K562 (cell line): ENCODE results near the gene NUP88. TPM values are rescaled to one million over a fixed set of nuclear protein-coding genes. Genes with fewer than 3 reads are reported as not detected.

Experiments
- ATAC-seq: fragments of 200-7000 bp; cut with Tn5 transposase; 3 replicates; pipeline ENCODE4 v1.9.1; 2020; ENCODE audit warnings: moderate library complexity
- BruUV-seq: library from RNA; stranded (reverse); fragments of 400-500 nt; replicated peaks from 2 replicates; lab custom pipeline; 2021; lab: Mats Ljungman, UMichigan
- CTCF ChIA-PET: fragments of 300-600 bp; formaldehyde crosslinking; extraction: SDS; loops from one replicate; lab custom pipeline; 2021; ENCODE audit warnings: low intra/inter-chr PET ratio; lab: Yijun Ruan, JAX
- POLR2A ChIA-PET: fragments of 300-600, 350-650 bp; sonication (Branson Sonifier 250); formaldehyde crosslinking; extraction: SDS; loops from one replicate; lab custom pipeline; 2021; ENCODE audit warnings: antibody characterized with exemption, inconsistent platforms; lab: Yijun Ruan, JAX
- DNase-seq, 4 experiments: peaks; one replicate each; pipeline versions ENCODE4 v3.0.0 to v3.0.0-alpha.2; 2011 to 2018; ENCODE audit warnings: low spot score in 3 of 4, mixed read lengths in 3 of 4; ENCODE audit errors: extremely low read depth in 1 of 4
- FAIRE-seq: peaks from 2 replicates; lab custom pipeline; 2011; peaks lifted over from hg19 to GRCh38; lab: Jason Lieb, UNC
- H2AFZ ChIP-seq: 2 replicates; pipeline ENCODE4 v1.6.0; 2011; ENCODE audit warnings: low read depth, low read length, control low read depth, inconsistent platforms
- H3K27ac ChIP-seq: fragments of 200-600 bp; 3 replicates; pipeline ENCODE4 v1.8.0; 2011; ENCODE audit warnings: low read depth, mild to moderate bottlenecking, control low read depth, inconsistent platforms, low read length, moderate library complexity, mixed read lengths; ENCODE audit errors: extremely low read depth
- H3K27me3 ChIP-seq, 2 experiments: fragments of 300-600 bp in 1 of 2; 2 replicates in 1 of 2; 3 replicates in 1 of 2; pipeline versions ENCODE4 v1.6.0 to v1.8.0; 2011; ENCODE audit warnings: inconsistent platforms in 2 of 2, low read length in 2 of 2, mild to moderate bottlenecking in 1 of 2, mixed read lengths in 1 of 2, moderate library complexity in 1 of 2; ENCODE audit not compliant: control insufficient read depth in 2 of 2, insufficient read depth in 2 of 2
- H3K36me3 ChIP-seq: fragments of 300-600 bp; 3 replicates; pipeline ENCODE4 v1.8.0; 2011; ENCODE audit warnings: mild to moderate bottlenecking, low read length, inconsistent platforms; ENCODE audit not compliant: control insufficient read depth, insufficient read depth
- H3K4me1 ChIP-seq, 2 experiments: fragments of 200-600 bp in 1 of 2; replicated peaks in 1 of 2; 2 replicates in 1 of 2; 3 replicates in 1 of 2; pipeline versions ENCODE4 v1.5.1 to v1.8.0; 2011; ENCODE audit warnings: inconsistent platforms in 2 of 2, low read length in 2 of 2, mild to moderate bottlenecking in 1 of 2, mixed read lengths in 1 of 2, moderate library complexity in 1 of 2; ENCODE audit not compliant: control insufficient read depth in 2 of 2, insufficient read depth in 2 of 2
- H3K4me2 ChIP-seq: 2 replicates; pipeline ENCODE4 v1.6.1; 2011; ENCODE audit warnings: low read length, control low read depth, inconsistent platforms, mixed read lengths; ENCODE audit not compliant: insufficient read depth
- H3K4me3 ChIP-seq: fragments of 200-600 bp; sonication (generic), shearing (Covaris generic); 2 replicates; pipeline ENCODE4 v1.5.1; 2016; ENCODE audit warnings: control low read depth, inconsistent platforms
- H3K79me2 ChIP-seq: fragments of 200-600 bp; 3 replicates; pipeline ENCODE4 v1.8.0; 2011; ENCODE audit warnings: low read length, inconsistent platforms; ENCODE audit not compliant: control insufficient read depth, insufficient read depth
- H3K9ac ChIP-seq, 2 experiments: 2 replicates each; pipeline versions ENCODE4 v1.6.0 to v1.6.1; 2011; ENCODE audit warnings: low read depth in 2 of 2, low read length in 2 of 2, control low read depth in 1 of 2, inconsistent platforms in 1 of 2, mild to moderate bottlenecking in 1 of 2, mixed read lengths in 1 of 2; ENCODE audit not compliant: insufficient read depth in 1 of 2
- H3K9me1 ChIP-seq: one replicate; pipeline ENCODE4 v1.6.0; 2011; ENCODE audit warnings: inconsistent platforms, mild to moderate bottlenecking, low read length, moderate library complexity; ENCODE audit not compliant: control insufficient read depth, insufficient read depth
- H3K9me3 ChIP-seq: replicated peaks from 2 replicates; pipeline ENCODE4 v1.5.1; 2011; ENCODE audit warnings: low read depth, low read length, inconsistent platforms; ENCODE audit not compliant: control insufficient read depth, insufficient read depth
- H4K20me1 ChIP-seq: replicated peaks from 2 replicates; pipeline ENCODE4 v1.6.1; 2011; ENCODE audit warnings: low read length, inconsistent platforms, mixed read lengths; ENCODE audit not compliant: control insufficient read depth, insufficient read depth
- CBX8 ChIP-seq: fragments of 200-600 bp; sonication (generic); IDR thresholded peaks from 2 replicates; pipeline ENCODE4 v1.6.1; 2012; ENCODE audit warnings: borderline replicate concordance, mixed run types, low read depth, mild to moderate bottlenecking, moderate library complexity, mixed read lengths, low read length, control low read depth, inconsistent platforms; ENCODE audit not compliant: poor library complexity, severe bottlenecking; ENCODE audit errors: extremely low read depth
- FIP1L1 ChIP-seq: fragments of 200-400 bp; formaldehyde crosslinking; IDR thresholded peaks from 2 replicates; pipeline ENCODE4 v1.6.1; 2018; ENCODE audit warnings: mild to moderate bottlenecking, low read depth, low read length; ENCODE audit not compliant: poor library complexity, severe bottlenecking
- HDAC8 ChIP-seq: fragments of 450-650 bp; IDR thresholded peaks from 2 replicates; pipeline ENCODE4 v1.6.1; 2016; ENCODE audit warnings: mild to moderate bottlenecking, missing genetic modification characterization, moderate library complexity, missing compliant biosample characterization
- KDM4B ChIP-seq, 2 experiments: fragments of 450-650 bp in 1 of 2; sonication (generic) in 1 of 2; IDR thresholded peaks; 2 replicates each; pipeline ENCODE4 v1.6.1; 2016 to 2017; ENCODE audit warnings: borderline replicate concordance in 2 of 2, antibody characterized with exemption in 1 of 2, low read depth in 1 of 2, mild to moderate bottlenecking in 1 of 2
- KLF13 ChIP-seq: fragments of 450-650 bp; IDR thresholded peaks from 2 replicates; pipeline ENCODE4 v1.6.1; 2016; ENCODE audit warnings: missing genetic modification characterization, low read depth, mild to moderate bottlenecking, missing compliant biosample characterization, moderate library complexity, borderline replicate concordance
- MTF1 ChIP-seq: fragments of 250-450 bp; sonication (Bioruptor Pico); IDR thresholded peaks from 2 replicates; pipeline ENCODE4 v1.9.0; 2021; ENCODE audit warnings: moderate library complexity, mild to moderate bottlenecking, inconsistent platforms, borderline replicate concordance
- SOX6 ChIP-seq: fragments of 450-650 bp; IDR thresholded peaks from 2 replicates; pipeline ENCODE4 v1.6.1; 2014; ENCODE audit warnings: mild to moderate bottlenecking
- WGBS: fragments of 100-300 bp; shearing (Covaris generic); methylation state at CpG from one replicate; pipeline ENCODE4 v1.1.6; 2016; ENCODE audit warnings: low coverage, mixed read lengths; ENCODE audit not compliant: insufficient coverage; ENCODE audit errors: missing lambda C conversion rate; 5-methylcytosine and 5-hydroxymethylcytosine counted together
- in situ Hi-C: fragments of 300-500 bp; cut with MboI; formaldehyde crosslinking; loops from 4 replicates; pipeline ENCODE4 v1.15.0; 2018; ENCODE audit warnings: inconsistent platforms, mixed read lengths
- intact Hi-C: fragments of 100-400 bp; cut with micrococcal nuclease; formaldehyde crosslinking; loops from 2 replicates; pipeline ENCODE4 v1.14.2; 2022
- polyA plus RNA-seq, 8 experiments: library from polyadenylated mRNA; depleted of rRNA in 4 of 8; stranded (reverse) in 5 of 8; unstranded in 3 of 8; fragments of >200 nt; fragmentation: Nextera tagmentation in 2 of 8; fragmentation: Illumina TruSeq in 1 of 8; extraction: Ambion mirVana in 2 of 8; extraction: Trizol in 1 of 8; gene quantifications; 2 replicates each; pipeline versions ENCODE4 v1.2.1 to v1.2.3, GENCODE V29; 2011 to 2014; ENCODE audit warnings: inconsistent platforms in 1 of 8, missing spikeins in 1 of 8
- total RNA-seq, 7 experiments: library from RNA; depleted of rRNA in 6 of 7; stranded (reverse); fragments of >200 nt in 6 of 7; fragmentation: Illumina TruSeq in 2 of 7; extraction: Trizol in 2 of 7; gene quantifications; 2 replicates each; pipeline versions ENCODE4 v1.2.1 to v1.2.3, GENCODE V29; 2011 to 2021; ENCODE audit warnings: low replicate concordance in 1 of 7
- TF ChIP-seq, protein P1 (sequence below): fragments of 200-600 bp; sonication (generic); IDR thresholded peaks from one replicate; pipeline ENCODE4 v1.6.1; 2012; ENCODE audit warnings: mild to moderate bottlenecking, low read depth, low read length, inconsistent platforms

NUP88 gene
- total and polyA plus RNA-seq, 9 of the 15 experiments (the other 6 are each of a cell fraction or from before 2014, with no cell fraction given): 59.9 to 160 (median 119) TPM

DNA sequence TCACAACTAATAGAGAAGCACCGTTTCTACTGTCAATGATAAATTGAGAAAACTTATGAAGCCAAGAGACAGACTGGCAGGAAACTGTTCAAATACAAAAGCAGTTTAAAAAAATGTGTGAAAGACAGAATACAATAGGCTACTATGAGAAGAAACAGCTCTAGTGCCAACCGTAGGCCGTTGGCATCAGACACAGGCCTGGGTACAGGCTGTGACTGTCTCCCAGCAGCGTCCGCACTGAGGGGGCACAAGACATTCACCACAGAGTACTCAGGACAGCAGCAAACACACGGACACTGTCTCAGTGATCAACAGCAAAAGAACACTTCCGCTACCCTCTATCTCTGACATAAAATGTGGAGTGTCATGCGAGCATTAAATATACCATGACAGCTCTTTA is 27.3 kb upstream of the NUP88 start:
- Histone ChIP-seq H3K36me3 (peaks cover 78% of the 10 kb centered on the region; the same call in 2 of the 3 replicates), H3K27me3 (no peaks in the 10 kb centered on the region), H3K4me2 (no peak overlapping the region)
- in situ Hi-C loops: no loop called here
- POLR2A ChIA-PET: no interaction called here
- no peak for TF ChIP-seq SOX6
- TF ChIP-seq MTF1 (CRISPR knock-in tag): no peak
- TF ChIP-seq, protein P1, sequence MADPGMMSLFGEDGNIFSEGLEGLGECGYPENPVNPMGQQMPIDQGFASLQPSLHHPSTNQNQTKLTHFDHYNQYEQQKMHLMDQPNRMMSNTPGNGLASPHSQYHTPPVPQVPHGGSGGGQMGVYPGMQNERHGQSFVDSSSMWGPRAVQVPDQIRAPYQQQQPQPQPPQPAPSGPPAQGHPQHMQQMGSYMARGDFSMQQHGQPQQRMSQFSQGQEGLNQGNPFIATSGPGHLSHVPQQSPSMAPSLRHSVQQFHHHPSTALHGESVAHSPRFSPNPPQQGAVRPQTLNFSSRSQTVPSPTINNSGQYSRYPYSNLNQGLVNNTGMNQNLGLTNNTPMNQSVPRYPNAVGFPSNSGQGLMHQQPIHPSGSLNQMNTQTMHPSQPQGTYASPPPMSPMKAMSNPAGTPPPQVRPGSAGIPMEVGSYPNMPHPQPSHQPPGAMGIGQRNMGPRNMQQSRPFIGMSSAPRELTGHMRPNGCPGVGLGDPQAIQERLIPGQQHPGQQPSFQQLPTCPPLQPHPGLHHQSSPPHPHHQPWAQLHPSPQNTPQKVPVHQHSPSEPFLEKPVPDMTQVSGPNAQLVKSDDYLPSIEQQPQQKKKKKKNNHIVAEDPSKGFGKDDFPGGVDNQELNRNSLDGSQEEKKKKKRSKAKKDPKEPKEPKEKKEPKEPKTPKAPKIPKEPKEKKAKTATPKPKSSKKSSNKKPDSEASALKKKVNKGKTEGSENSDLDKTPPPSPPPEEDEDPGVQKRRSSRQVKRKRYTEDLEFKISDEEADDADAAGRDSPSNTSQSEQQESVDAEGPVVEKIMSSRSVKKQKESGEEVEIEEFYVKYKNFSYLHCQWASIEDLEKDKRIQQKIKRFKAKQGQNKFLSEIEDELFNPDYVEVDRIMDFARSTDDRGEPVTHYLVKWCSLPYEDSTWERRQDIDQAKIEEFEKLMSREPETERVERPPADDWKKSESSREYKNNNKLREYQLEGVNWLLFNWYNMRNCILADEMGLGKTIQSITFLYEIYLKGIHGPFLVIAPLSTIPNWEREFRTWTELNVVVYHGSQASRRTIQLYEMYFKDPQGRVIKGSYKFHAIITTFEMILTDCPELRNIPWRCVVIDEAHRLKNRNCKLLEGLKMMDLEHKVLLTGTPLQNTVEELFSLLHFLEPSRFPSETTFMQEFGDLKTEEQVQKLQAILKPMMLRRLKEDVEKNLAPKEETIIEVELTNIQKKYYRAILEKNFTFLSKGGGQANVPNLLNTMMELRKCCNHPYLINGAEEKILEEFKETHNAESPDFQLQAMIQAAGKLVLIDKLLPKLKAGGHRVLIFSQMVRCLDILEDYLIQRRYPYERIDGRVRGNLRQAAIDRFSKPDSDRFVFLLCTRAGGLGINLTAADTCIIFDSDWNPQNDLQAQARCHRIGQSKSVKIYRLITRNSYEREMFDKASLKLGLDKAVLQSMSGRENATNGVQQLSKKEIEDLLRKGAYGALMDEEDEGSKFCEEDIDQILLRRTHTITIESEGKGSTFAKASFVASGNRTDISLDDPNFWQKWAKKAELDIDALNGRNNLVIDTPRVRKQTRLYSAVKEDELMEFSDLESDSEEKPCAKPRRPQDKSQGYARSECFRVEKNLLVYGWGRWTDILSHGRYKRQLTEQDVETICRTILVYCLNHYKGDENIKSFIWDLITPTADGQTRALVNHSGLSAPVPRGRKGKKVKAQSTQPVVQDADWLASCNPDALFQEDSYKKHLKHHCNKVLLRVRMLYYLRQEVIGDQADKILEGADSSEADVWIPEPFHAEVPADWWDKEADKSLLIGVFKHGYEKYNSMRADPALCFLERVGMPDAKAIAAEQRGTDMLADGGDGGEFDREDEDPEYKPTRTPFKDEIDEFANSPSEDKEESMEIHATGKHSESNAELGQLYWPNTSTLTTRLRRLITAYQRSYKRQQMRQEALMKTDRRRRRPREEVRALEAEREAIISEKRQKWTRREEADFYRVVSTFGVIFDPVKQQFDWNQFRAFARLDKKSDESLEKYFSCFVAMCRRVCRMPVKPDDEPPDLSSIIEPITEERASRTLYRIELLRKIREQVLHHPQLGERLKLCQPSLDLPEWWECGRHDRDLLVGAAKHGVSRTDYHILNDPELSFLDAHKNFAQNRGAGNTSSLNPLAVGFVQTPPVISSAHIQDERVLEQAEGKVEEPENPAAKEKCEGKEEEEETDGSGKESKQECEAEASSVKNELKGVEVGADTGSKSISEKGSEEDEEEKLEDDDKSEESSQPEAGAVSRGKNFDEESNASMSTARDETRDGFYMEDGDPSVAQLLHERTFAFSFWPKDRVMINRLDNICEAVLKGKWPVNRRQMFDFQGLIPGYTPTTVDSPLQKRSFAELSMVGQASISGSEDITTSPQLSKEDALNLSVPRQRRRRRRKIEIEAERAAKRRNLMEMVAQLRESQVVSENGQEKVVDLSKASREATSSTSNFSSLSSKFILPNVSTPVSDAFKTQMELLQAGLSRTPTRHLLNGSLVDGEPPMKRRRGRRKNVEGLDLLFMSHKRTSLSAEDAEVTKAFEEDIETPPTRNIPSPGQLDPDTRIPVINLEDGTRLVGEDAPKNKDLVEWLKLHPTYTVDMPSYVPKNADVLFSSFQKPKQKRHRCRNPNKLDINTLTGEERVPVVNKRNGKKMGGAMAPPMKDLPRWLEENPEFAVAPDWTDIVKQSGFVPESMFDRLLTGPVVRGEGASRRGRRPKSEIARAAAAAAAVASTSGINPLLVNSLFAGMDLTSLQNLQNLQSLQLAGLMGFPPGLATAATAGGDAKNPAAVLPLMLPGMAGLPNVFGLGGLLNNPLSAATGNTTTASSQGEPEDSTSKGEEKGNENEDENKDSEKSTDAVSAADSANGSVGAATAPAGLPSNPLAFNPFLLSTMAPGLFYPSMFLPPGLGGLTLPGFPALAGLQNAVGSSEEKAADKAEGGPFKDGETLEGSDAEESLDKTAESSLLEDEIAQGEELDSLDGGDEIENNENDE: no peak
- TF ChIP-seq HDAC8 (tag): no peak
- TF ChIP-seq FIP1L1: no peak
- no peak for TF ChIP-seq KLF13 (tag)
- TF ChIP-seq KDM4B (IDR thresholded peaks at IDR 0.05; ENCODE audit: borderline replicate concordance in 2 of 2, low read depth in 1 of 2): no peak
- TF ChIP-seq CBX8: no peak
- TF ChIP-seq, all 486 proteins: peak for 0
- intact Hi-C loops: no loop called here
- ATAC-seq (no peak), FAIRE-seq (no peak), DNase-seq (no peak)
- WGBS: 100% methylated on average over 4 of the region's 8 CpGs
- H3K9me1 ChIP-seq: no peaks in the 10 kb centered on the region
- H3K27ac ChIP-seq: no peak overlapping the region
- no peak overlapping the region for H3K4me3 ChIP-seq
- CTCF ChIA-PET: no interaction called here
- no peak overlapping the region for H2AFZ ChIP-seq
- no peak overlapping the region for H3K9ac ChIP-seq
- H3K9me3 ChIP-seq: no peaks in the 10 kb centered on the region
- H4K20me1 ChIP-seq: no peaks in the 10 kb centered on the region
- BruUV-seq: no TSS peak
- 0 out of 3 replicates have a peak, but pooled peaks cover 3% of the 10 kb centered on the region for H3K79me2 ChIP-seq
- 0 out of 5 replicates have a peak, but pooled peaks cover 0 to 3% of the 10 kb centered on the region in 2 experiments for H3K4me1 ChIP-seq
